Measurements from ENCODE around the gene ACE. TPM values are rescaled to one million over a fixed set of nuclear protein-coding genes. Genes with fewer than 3 reads are reported as not detected.

Gene ACE
- total RNA-seq, 1 experiment from 2014 or later = 4.5 TPM

GRCh38 chr17:63491977-63492618 lies 15.2 kb downstream of the ACE start:
- ATAC-seq (no peak), DNase-seq (ENCODE audit: low read depth, low spot score) (no peak)
- TF ChIP-seq SIN3A (IDR thresholded peaks at IDR 0.05; ENCODE audit: borderline replicate concordance, insufficient read depth, low read depth, low read length) (no peak), TCF7L2 (IDR thresholded peaks at IDR 0.05; ENCODE audit: low read depth, low read length) (no peak), POLR2AphosphoS5 (IDR thresholded peaks at IDR 0.05; ENCODE audit: low read depth, low read length) (no peak)
- TF ChIP-seq, protein P1, sequence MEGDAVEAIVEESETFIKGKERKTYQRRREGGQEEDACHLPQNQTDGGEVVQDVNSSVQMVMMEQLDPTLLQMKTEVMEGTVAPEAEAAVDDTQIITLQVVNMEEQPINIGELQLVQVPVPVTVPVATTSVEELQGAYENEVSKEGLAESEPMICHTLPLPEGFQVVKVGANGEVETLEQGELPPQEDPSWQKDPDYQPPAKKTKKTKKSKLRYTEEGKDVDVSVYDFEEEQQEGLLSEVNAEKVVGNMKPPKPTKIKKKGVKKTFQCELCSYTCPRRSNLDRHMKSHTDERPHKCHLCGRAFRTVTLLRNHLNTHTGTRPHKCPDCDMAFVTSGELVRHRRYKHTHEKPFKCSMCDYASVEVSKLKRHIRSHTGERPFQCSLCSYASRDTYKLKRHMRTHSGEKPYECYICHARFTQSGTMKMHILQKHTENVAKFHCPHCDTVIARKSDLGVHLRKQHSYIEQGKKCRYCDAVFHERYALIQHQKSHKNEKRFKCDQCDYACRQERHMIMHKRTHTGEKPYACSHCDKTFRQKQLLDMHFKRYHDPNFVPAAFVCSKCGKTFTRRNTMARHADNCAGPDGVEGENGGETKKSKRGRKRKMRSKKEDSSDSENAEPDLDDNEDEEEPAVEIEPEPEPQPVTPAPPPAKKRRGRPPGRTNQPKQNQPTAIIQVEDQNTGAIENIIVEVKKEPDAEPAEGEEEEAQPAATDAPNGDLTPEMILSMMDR (IDR thresholded peaks at IDR 0.05) = no peak
- TF ChIP-seq, protein P2, sequence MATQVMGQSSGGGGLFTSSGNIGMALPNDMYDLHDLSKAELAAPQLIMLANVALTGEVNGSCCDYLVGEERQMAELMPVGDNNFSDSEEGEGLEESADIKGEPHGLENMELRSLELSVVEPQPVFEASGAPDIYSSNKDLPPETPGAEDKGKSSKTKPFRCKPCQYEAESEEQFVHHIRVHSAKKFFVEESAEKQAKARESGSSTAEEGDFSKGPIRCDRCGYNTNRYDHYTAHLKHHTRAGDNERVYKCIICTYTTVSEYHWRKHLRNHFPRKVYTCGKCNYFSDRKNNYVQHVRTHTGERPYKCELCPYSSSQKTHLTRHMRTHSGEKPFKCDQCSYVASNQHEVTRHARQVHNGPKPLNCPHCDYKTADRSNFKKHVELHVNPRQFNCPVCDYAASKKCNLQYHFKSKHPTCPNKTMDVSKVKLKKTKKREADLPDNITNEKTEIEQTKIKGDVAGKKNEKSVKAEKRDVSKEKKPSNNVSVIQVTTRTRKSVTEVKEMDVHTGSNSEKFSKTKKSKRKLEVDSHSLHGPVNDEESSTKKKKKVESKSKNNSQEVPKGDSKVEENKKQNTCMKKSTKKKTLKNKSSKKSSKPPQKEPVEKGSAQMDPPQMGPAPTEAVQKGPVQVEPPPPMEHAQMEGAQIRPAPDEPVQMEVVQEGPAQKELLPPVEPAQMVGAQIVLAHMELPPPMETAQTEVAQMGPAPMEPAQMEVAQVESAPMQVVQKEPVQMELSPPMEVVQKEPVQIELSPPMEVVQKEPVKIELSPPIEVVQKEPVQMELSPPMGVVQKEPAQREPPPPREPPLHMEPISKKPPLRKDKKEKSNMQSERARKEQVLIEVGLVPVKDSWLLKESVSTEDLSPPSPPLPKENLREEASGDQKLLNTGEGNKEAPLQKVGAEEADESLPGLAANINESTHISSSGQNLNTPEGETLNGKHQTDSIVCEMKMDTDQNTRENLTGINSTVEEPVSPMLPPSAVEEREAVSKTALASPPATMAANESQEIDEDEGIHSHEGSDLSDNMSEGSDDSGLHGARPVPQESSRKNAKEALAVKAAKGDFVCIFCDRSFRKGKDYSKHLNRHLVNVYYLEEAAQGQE (IDR thresholded peaks at IDR 0.05; ENCODE audit: insufficient read depth in 1 of 2, low read depth in 2 of 2, low read length in 1 of 2) = no peak
- intact Hi-C loops (cut with micrococcal nuclease; ENCODE audit: unreplicated experiment) = no loop called here
- ChIA-PET POLR2A (no interaction called here), CTCF (no interaction called here)
- H3K36me3 ChIP-seq (ENCODE audit: control insufficient read depth, insufficient read depth, low read length) = no peaks in the 10 kb centered on the region
- no peak overlapping the region for H3K4me3 ChIP-seq (ENCODE audit: low read depth in 2 of 2, low read length in 2 of 2)
- in situ Hi-C loops (cut with HindIII; ENCODE audit: low pct_unique_long_range_greater_than_20kb, low sequenced_read_pairs) = no loop called here
- H3K27ac ChIP-seq (ENCODE audit: low read length) = no peak overlapping the region
- no peaks in the 10 kb centered on the region for H3K9me3 ChIP-seq (ENCODE audit: control insufficient read depth, insufficient read depth, low read depth, low read length)
- H3K27me3 ChIP-seq (ENCODE audit: control insufficient read depth, insufficient read depth, low read length) = no peaks in the 10 kb centered on the region
- BruUV-seq (replicated peaks) = no TSS peak
- no peaks in the 10 kb centered on the region for H3K4me1 ChIP-seq (ENCODE audit: control insufficient read depth, insufficient read depth, low read length)

DNA sequence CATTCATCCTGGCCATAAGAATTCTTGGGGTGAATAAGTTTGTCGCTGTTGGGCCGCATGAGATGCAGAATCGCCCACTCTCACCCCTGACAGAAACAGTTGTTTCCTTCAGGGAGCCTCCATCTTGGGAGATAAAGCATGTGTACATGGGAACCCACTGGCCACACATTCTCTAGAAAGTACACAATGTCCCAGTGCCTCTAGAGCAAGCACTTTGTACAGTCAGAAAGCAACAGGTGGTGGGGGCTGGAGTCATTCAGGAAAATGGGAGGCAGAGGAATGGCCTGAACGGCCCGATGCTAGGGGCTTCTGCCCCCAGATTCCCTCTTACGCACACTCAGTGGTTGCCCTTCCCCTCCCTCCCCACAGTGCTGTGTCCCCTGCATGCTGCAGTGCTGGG lies 16.1 kb downstream of the ACE start:
- ChIA-PET POLR2A (no interaction called here), CTCF (no interaction called here)
- Histone ChIP-seq H3K36me3 (ENCODE audit: control insufficient read depth, insufficient read depth, low read length) (no peaks in the 10 kb centered on the region), H3K27me3 (ENCODE audit: control insufficient read depth, insufficient read depth, low read length) (no peaks in the 10 kb centered on the region), H3K4me3 (ENCODE audit: low read depth in 2 of 2, low read length in 2 of 2) (no peak overlapping the region), H3K9me3 (ENCODE audit: control insufficient read depth, insufficient read depth, low read depth, low read length) (no peaks in the 10 kb centered on the region), H3K4me1 (ENCODE audit: control insufficient read depth, insufficient read depth, low read length) (no peaks in the 10 kb centered on the region), H3K27ac (ENCODE audit: low read length) (no peak overlapping the region)
- ATAC-seq (no peak), DNase-seq (ENCODE audit: low read depth, low spot score) (no peak)
- intact Hi-C loops (cut with micrococcal nuclease; ENCODE audit: unreplicated experiment) = no loop called here
- TF ChIP-seq, protein P2 (IDR thresholded peaks at IDR 0.05; ENCODE audit: insufficient read depth in 1 of 2, low read depth in 2 of 2, low read length in 1 of 2) = no peak
- TF ChIP-seq POLR2AphosphoS5 (IDR thresholded peaks at IDR 0.05; ENCODE audit: low read depth, low read length) (no peak), SIN3A (IDR thresholded peaks at IDR 0.05; ENCODE audit: borderline replicate concordance, insufficient read depth, low read depth, low read length) (no peak)
- TF ChIP-seq, protein P1 (IDR thresholded peaks at IDR 0.05) = no peak
- in situ Hi-C loops (cut with HindIII; ENCODE audit: low pct_unique_long_range_greater_than_20kb, low sequenced_read_pairs) = no loop called here
- no TSS peak for BruUV-seq (replicated peaks)
